Measurements from ENCODE around the gene TMEM250.

GRCh38 chr9:136092741-136093140 is 25.9 kb downstream of the TMEM250 start:
- TF ChIP-seq FIP1L1 (IDR thresholded peaks at IDR 0.05; ENCODE audit: low read depth, low read length, poor library complexity, severe bottlenecking): no peak
- TF ChIP-seq, protein P1, sequence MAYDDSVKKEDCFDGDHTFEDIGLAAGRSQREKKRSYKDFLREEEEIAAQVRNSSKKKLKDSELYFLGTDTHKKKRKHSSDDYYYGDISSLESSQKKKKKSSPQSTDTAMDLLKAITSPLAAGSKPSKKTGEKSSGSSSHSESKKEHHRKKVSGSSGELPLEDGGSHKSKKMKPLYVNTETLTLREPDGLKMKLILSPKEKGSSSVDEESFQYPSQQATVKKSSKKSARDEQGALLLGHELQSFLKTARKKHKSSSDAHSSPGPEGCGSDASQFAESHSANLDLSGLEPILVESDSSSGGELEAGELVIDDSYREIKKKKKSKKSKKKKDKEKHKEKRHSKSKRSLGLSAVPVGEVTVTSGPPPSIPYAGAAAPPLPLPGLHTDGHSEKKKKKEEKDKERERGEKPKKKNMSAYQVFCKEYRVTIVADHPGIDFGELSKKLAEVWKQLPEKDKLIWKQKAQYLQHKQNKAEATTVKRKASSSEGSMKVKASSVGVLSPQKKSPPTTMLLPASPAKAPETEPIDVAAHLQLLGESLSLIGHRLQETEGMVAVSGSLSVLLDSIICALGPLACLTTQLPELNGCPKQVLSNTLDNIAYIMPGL (CRISPR knock-in tag; IDR thresholded peaks at IDR 0.05): no peak
- TF ChIP-seq NEUROD1 (IDR thresholded peaks at IDR 0.05; ENCODE audit: borderline replicate concordance, low read depth, low read length, partially characterized antibody): no peak
- no peak for TF ChIP-seq EGR1 (conservative IDR thresholded peaks at IDR 0.05)
- no peak for TF ChIP-seq FOS (IDR thresholded peaks at IDR 0.05; ENCODE audit: extremely low read depth, insufficient read length)
- TF ChIP-seq GTF2F1 (IDR thresholded peaks at IDR 0.05; ENCODE audit: low read depth, low read length): no peak
